Fibroblast of mammary gland (primary cell): ENCODE measurements around the gene SAYSD1.

Experiments
- DNase-seq: peaks from one replicate; pipeline ENCODE4 v3.0.0-alpha.2; 2010; ENCODE audit warnings: low read depth
- H3K4me3 ChIP-seq: 2 replicates; pipeline ENCODE4 v1.5.1; 2011; ENCODE audit warnings: low read depth, mild to moderate bottlenecking, low read length, moderate library complexity; ENCODE audit not compliant: control insufficient read depth
- TF ChIP-seq, protein P1 (sequence below): conservative IDR thresholded peaks from 2 replicates; pipeline ENCODE4 v1.5.1; 2011; ENCODE audit warnings: low read depth, low read length, inconsistent platforms; ENCODE audit not compliant: control insufficient read depth, insufficient read depth

Gene SAYSD1

DNA sequence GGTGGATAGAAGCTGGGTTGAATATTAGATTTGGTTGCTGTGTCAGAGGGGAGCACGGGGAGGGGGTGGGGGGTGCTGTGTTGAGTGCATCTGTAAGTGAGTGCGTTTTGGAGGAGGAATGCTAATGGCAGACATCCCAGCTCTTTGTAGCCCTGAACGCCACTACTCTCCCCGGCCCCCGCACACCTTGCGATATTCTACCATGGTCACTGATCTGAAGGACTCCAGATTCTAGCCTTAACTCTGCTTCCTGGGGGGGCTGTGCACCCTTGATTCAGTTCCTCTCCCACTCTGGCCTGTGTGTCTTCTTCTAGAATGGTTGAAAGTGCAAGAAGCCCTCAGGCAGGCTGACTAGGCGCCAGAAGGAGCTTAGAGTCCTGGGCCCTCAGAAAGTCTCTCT lies 59.3 kb downstream of the SAYSD1 start:
- DNase-seq, result no peak
- TF ChIP-seq, protein P1, sequence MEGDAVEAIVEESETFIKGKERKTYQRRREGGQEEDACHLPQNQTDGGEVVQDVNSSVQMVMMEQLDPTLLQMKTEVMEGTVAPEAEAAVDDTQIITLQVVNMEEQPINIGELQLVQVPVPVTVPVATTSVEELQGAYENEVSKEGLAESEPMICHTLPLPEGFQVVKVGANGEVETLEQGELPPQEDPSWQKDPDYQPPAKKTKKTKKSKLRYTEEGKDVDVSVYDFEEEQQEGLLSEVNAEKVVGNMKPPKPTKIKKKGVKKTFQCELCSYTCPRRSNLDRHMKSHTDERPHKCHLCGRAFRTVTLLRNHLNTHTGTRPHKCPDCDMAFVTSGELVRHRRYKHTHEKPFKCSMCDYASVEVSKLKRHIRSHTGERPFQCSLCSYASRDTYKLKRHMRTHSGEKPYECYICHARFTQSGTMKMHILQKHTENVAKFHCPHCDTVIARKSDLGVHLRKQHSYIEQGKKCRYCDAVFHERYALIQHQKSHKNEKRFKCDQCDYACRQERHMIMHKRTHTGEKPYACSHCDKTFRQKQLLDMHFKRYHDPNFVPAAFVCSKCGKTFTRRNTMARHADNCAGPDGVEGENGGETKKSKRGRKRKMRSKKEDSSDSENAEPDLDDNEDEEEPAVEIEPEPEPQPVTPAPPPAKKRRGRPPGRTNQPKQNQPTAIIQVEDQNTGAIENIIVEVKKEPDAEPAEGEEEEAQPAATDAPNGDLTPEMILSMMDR, result no peak
- no peak overlapping the region for H3K4me3 ChIP-seq

DNA sequence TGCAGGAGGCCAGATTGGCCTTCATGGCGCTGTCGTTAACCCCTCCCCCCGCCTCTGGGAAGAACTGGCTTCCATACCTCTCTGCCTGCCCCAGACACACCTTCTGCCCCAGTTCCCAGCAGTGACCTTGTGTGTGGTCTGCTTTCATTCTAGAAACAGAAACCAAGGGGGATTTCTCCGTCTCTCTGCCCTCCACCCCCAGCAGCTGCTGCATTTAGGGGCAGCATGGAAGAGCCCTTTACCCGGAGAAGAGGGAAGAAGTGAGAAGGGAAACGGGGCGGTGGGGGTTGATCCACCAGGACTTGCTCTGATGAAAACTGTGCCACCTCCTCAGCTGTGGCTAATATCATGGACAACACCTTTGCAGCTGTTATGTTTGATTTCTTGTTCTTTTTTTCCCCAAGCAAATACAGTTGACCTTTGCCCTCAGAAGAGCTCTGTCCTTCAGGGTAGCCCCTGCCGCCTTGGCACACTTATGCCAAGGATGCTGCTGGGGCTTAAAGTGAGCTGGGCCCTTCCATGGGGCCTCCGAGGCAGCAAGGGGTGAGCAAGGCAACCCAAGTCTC lies 60.3 kb downstream of the SAYSD1 start:
- DNase-seq, result no peak
- H3K4me3 ChIP-seq, result no peak overlapping the region
- TF ChIP-seq, protein P1, result no peak
